BE2C (cell line): ENCODE measurements around the gene NHSL2.
A peak's percentile ranks its signal among the peaks of the same experiment; 100 is the strongest.

Experiments
- DNase-seq: peaks from one replicate; pipeline ENCODE4 v3.0.0-alpha.2; 2020
- H3K27me3 ChIP-seq: fragments of 250-450 bp; sonication (Bioruptor Pico); 2 replicates; pipeline ENCODE4 v1.5.1; 2020; ENCODE audit warnings: mild to moderate bottlenecking
- H3K36me3 ChIP-seq: fragments of 250-450 bp; sonication (Bioruptor Pico); 2 replicates; pipeline ENCODE4 v1.5.1; 2020; ENCODE audit warnings: mild to moderate bottlenecking
- H3K4me1 ChIP-seq: fragments of 250-450 bp; sonication (Bioruptor Pico); 2 replicates; pipeline ENCODE4 v1.5.1; 2020
- H3K4me3 ChIP-seq: 2 replicates; pipeline ENCODE4 v1.5.1; 2011; ENCODE audit warnings: low read depth, low read length
- H3K9me3 ChIP-seq: fragments of 250-450 bp; sonication (Bioruptor Pico); 2 replicates; pipeline ENCODE4 v1.5.1; 2020
- TF ChIP-seq, protein P1 (sequence below): IDR thresholded peaks from 2 replicates; pipeline ENCODE4 v1.5.1; 2012; ENCODE audit warnings: mild to moderate bottlenecking, low read depth, low read length

Gene NHSL2

GRCh38 chrX:72009731-72010130, 99.1 kb downstream of the NHSL2 start:
- Histone ChIP-seq H3K9me3 (no peaks in the 10 kb centered on the region), H3K4me3 (no peak overlapping the region), H3K4me1 (0 out of 2 replicates have a peak, but pooled peaks cover 2% of the 10 kb centered on the region), H3K27me3 (no peaks in the 10 kb centered on the region), H3K36me3 (no peaks in the 10 kb centered on the region)
- no peak for DNase-seq
- TF ChIP-seq, protein P1, sequence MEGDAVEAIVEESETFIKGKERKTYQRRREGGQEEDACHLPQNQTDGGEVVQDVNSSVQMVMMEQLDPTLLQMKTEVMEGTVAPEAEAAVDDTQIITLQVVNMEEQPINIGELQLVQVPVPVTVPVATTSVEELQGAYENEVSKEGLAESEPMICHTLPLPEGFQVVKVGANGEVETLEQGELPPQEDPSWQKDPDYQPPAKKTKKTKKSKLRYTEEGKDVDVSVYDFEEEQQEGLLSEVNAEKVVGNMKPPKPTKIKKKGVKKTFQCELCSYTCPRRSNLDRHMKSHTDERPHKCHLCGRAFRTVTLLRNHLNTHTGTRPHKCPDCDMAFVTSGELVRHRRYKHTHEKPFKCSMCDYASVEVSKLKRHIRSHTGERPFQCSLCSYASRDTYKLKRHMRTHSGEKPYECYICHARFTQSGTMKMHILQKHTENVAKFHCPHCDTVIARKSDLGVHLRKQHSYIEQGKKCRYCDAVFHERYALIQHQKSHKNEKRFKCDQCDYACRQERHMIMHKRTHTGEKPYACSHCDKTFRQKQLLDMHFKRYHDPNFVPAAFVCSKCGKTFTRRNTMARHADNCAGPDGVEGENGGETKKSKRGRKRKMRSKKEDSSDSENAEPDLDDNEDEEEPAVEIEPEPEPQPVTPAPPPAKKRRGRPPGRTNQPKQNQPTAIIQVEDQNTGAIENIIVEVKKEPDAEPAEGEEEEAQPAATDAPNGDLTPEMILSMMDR, result no peak

- no peak for DNase-seq
- Histone ChIP-seq H3K9me3 (no peaks in the 10 kb centered on the region), H3K4me1 (no peaks in the 10 kb centered on the region), H3K36me3 (no peaks in the 10 kb centered on the region), H3K27me3 (no peaks in the 10 kb centered on the region), H3K4me3 (no peak overlapping the region)
- TF ChIP-seq, protein P1, result no peak
Observed at GRCh38 chrX:72011734-72012133, 101.1 kb downstream of the NHSL2 start.

- H3K27me3 ChIP-seq, result no peaks in the 10 kb centered on the region
- no peak for DNase-seq
- no peak overlapping the region for H3K4me3 ChIP-seq
- no peaks in the 10 kb centered on the region for H3K36me3 ChIP-seq
- no peaks in the 10 kb centered on the region for H3K9me3 ChIP-seq
- H3K4me1 ChIP-seq, result peaks cover 7% of the 10 kb centered on the region
- TF ChIP-seq, protein P1, result no peak
Observed at GRCh38 chrX:72015383-72015782, 104.7 kb downstream of the NHSL2 start.

GRCh38 chrX:72016881-72017783, 106.5 kb downstream of the NHSL2 start:
- peaks cover 7% of the 10 kb centered on the region for H3K4me1 ChIP-seq
- H3K4me3 ChIP-seq, result no peak overlapping the region
- no peaks in the 10 kb centered on the region for H3K36me3 ChIP-seq
- no peaks in the 10 kb centered on the region for H3K27me3 ChIP-seq
- no peaks in the 10 kb centered on the region for H3K9me3 ChIP-seq
- no peak for DNase-seq
- TF ChIP-seq, protein P1, result no peak

DNA sequence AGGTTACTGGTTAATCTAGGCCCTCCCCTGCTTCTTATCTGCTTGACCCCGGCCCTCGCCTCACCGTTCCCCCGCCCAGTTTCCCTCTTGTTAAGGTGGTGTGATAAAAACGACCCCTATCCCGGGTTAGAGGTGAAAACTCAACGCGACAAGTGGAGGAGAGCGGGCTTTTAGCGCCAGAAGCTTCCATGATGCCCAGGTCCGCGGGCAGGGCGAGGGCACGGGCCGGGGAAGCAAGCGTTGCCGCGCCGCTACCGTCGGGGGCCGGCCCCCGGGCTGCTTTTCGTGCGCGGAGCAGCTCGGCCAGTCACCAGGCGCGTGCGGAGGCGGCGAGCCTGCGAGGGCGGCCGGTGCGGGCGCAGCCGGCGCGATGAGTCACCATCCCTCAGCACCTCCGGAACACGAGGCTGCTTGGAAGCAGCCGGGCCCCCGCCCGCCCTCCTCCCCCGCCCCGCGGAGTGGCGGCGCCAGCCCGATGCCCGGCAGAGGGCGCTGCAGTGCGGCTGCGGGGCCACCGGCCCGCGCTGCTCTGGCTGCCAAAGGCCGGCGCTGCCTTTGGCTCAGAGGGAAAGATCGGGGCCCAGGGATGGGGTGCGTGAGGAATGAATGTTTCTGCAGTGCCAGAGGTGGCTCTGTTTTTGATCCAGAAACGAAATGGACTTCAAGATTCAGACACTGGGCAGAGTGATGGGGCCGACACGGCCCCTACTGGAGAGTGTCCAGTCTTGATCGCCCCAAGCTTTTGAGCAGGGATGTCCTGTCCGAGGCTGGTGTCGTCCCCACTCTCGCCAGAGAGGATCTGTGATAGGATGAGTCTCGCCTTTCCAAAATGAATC, 107.8 kb downstream of the NHSL2 start:
- H3K4me3 ChIP-seq, result peak overlapping the region; percentile 24; the same call in 1 of the 2 replicates
- DNase-seq, result peak; percentile 89
- TF ChIP-seq, protein P1, result peak; percentile 42

More for the DNA sequence above, 107.8 kb downstream of the NHSL2 start:
- no peaks in the 10 kb centered on the region for H3K9me3 ChIP-seq
- no peaks in the 10 kb centered on the region for H3K27me3 ChIP-seq
- H3K4me1 ChIP-seq, result peaks cover 7% of the 10 kb centered on the region
- H3K36me3 ChIP-seq, result no peaks in the 10 kb centered on the region
